GM23338 (cell line): ENCODE measurements around the gene RYR2. TPM values are rescaled to one million over a fixed set of nuclear protein-coding genes. Genes with fewer than 3 reads are reported as not detected.

Experiments
- ATAC-seq: fragments of 200-7000 bp; cut with Tn5 transposase; 3 replicates; pipeline ENCODE4 v1.9.1; 2020
- DNase-seq: peaks from one replicate; pipeline ENCODE4 v3.0.0-alpha.2; 2015; ENCODE audit warnings: low spot score
- H2AFZ ChIP-seq: fragments of 200-600 bp; sonication (generic); 2 replicates; pipeline ENCODE4 v1.8.0; 2016; ENCODE audit warnings: antibody characterized with exemption, mild to moderate bottlenecking, moderate library complexity
- H3F3A ChIP-seq: fragments of 200-600 bp; sonication (generic); replicated peaks from 2 replicates; pipeline ENCODE4 v1.8.0; 2017; ENCODE audit warnings: antibody characterized with exemption, mixed run types, low read depth
- H3K27ac ChIP-seq: fragments of 200-600 bp; sonication (generic); 2 replicates; pipeline ENCODE4 v1.6.1; 2016; ENCODE audit warnings: low read depth
- H3K27me3 ChIP-seq: fragments of 200-600 bp; sonication (generic); 2 replicates; pipeline ENCODE4 v1.8.0; 2016; ENCODE audit warnings: mild to moderate bottlenecking, mixed run types, moderate library complexity; ENCODE audit not compliant: insufficient read depth
- H3K36me3 ChIP-seq: fragments of 200-600 bp; sonication (generic); 2 replicates; pipeline ENCODE4 v1.8.0; 2016; ENCODE audit warnings: mild to moderate bottlenecking; ENCODE audit not compliant: insufficient read depth
- H3K4me1 ChIP-seq: fragments of 200-600 bp; sonication (generic); 2 replicates; pipeline ENCODE4 v1.8.0; 2016; ENCODE audit warnings: mild to moderate bottlenecking, moderate library complexity; ENCODE audit not compliant: insufficient read depth
- H3K4me2 ChIP-seq: fragments of 200-600 bp; sonication (generic); 2 replicates; pipeline ENCODE4 v1.7.1; 2017; ENCODE audit warnings: mixed run types
- H3K4me3 ChIP-seq: fragments of 200-600 bp; sonication (generic); 2 replicates; pipeline ENCODE4 v1.6.1; 2016; ENCODE audit warnings: mixed run types
- H3K79me2 ChIP-seq: fragments of 200-600 bp; sonication (generic); replicated peaks from 2 replicates; pipeline ENCODE4 v1.8.0; 2017; ENCODE audit warnings: mild to moderate bottlenecking; ENCODE audit not compliant: insufficient read depth
- H3K9me2 ChIP-seq: fragments of 200-600 bp; sonication (generic); 2 replicates; pipeline ENCODE4 v1.8.0; 2017; ENCODE audit not compliant: insufficient read depth
- H4K20me1 ChIP-seq: fragments of 200-600 bp; sonication (generic); replicated peaks from 2 replicates; pipeline ENCODE4 v1.8.0; 2017; ENCODE audit warnings: mild to moderate bottlenecking; ENCODE audit not compliant: insufficient read depth
- H3K27ac Mint-ChIP-seq: 2 replicates; pipeline ENCODE4 v1.8.0; 2020; ENCODE audit warnings: inconsistent platforms, mild to moderate bottlenecking, moderate library complexity, mixed read lengths
- H3K27me3 Mint-ChIP-seq: 3 replicates; pipeline ENCODE4 v1.8.0; 2022; ENCODE audit warnings: low read depth, mild to moderate bottlenecking, moderate library complexity, mixed read lengths, inconsistent platforms; ENCODE audit not compliant: insufficient read depth, poor library complexity
- H3K36me3 Mint-ChIP-seq: 3 replicates; pipeline ENCODE4 v1.8.0; 2021; ENCODE audit warnings: low read depth, mild to moderate bottlenecking, inconsistent platforms, moderate library complexity, mixed read lengths
- H3K4me1 Mint-ChIP-seq: 3 replicates; pipeline ENCODE4 v1.8.0; 2020; ENCODE audit warnings: mild to moderate bottlenecking, inconsistent platforms, mixed read lengths
- H3K4me3 Mint-ChIP-seq: 3 replicates; pipeline ENCODE4 v1.8.0; 2021; ENCODE audit warnings: moderate library complexity, mild to moderate bottlenecking, inconsistent platforms, mixed read lengths
- H3K9me3 Mint-ChIP-seq: 3 replicates; pipeline ENCODE4 v1.8.0; 2020; ENCODE audit warnings: moderate library complexity, mild to moderate bottlenecking, inconsistent platforms, mixed read lengths
- CREB1 ChIP-seq: fragments of 250-450 bp; sonication (Bioruptor Pico); IDR thresholded peaks from 2 replicates; pipeline ENCODE4 v1.5.0; 2020; ENCODE audit warnings: low read depth, mild to moderate bottlenecking, moderate library complexity
- EZH2 ChIP-seq: fragments of 200-600 bp; sonication (generic); IDR thresholded peaks from one replicate; pipeline ENCODE4 v1.8.0; 2017; ENCODE audit warnings: antibody characterized with exemption, mild to moderate bottlenecking, low read depth; ENCODE audit not compliant: unreplicated experiment
- EZH2phosphoT487 ChIP-seq: fragments of 200-600 bp; sonication (generic); IDR thresholded peaks from one replicate; pipeline ENCODE4 v1.8.1; 2018; ENCODE audit warnings: antibody characterized with exemption; ENCODE audit not compliant: unreplicated experiment
- JUNB ChIP-seq: IDR thresholded peaks from one replicate; pipeline ENCODE4 v1.6.1; 2016; ENCODE audit warnings: antibody characterized with exemption; ENCODE audit not compliant: unreplicated experiment
- NANOG ChIP-seq: IDR thresholded peaks from 2 replicates; pipeline ENCODE4 v1.6.1; 2016; ENCODE audit warnings: antibody characterized with exemption, borderline replicate concordance
- POLR2AphosphoS5 ChIP-seq: IDR thresholded peaks from 2 replicates; pipeline ENCODE4 v1.6.1; 2016; ENCODE audit warnings: antibody characterized with exemption, low read depth
- STAT1 ChIP-seq: IDR thresholded peaks from one replicate; pipeline ENCODE4 v1.6.1; 2016; ENCODE audit warnings: antibody characterized with exemption; ENCODE audit not compliant: unreplicated experiment
- ZNF114 ChIP-seq: fragments of 250-450 bp; sonication (Bioruptor Pico); IDR thresholded peaks from 2 replicates; pipeline ENCODE4 v1.5.0; 2020; ENCODE audit warnings: mild to moderate bottlenecking, moderate library complexity
- ZNF331 ChIP-seq: fragments of 250-450 bp; sonication (Bioruptor Pico); IDR thresholded peaks from 2 replicates; pipeline ENCODE4 v1.5.0; 2020; ENCODE audit warnings: low read depth, mild to moderate bottlenecking, moderate library complexity
- polyA plus RNA-seq: library from polyadenylated mRNA; unstranded; fragments of >200 nt; fragmentation: Nextera tagmentation; extraction: Ambion mirVana; gene quantifications from 2 replicates; pipeline ENCODE4 v1.2.1, GENCODE V29; 2016
- total RNA-seq: library from RNA; depleted of rRNA; stranded (reverse); fragments of >200 nt; shearing (Covaris generic); gene quantifications from 2 replicates; pipeline ENCODE4 v1.2.3, GENCODE V29; 2014
- TF ChIP-seq, protein P1 (sequence below): IDR thresholded peaks from one replicate; pipeline ENCODE4 v1.6.1; 2018; ENCODE audit warnings: antibody characterized with exemption; ENCODE audit not compliant: unreplicated experiment
- TF ChIP-seq, protein P2 (sequence below), 2 experiments: fragments of 200-600 bp in 1 of 2; sonication (generic) in 1 of 2; conservative IDR thresholded peaks; 2 replicates each; pipeline versions ENCODE4 v1.5.1 to v1.6.1; 2016 to 2017; ENCODE audit warnings: antibody characterized with exemption in 2 of 2, low read depth in 2 of 2, mild to moderate bottlenecking in 2 of 2, moderate library complexity in 1 of 2
- TF ChIP-seq, protein P3 (sequence below): IDR thresholded peaks from 2 replicates; pipeline ENCODE4 v1.6.1; 2016; ENCODE audit warnings: antibody characterized with exemption

The RYR2 gene
- total and polyA plus RNA-seq, 2 experiments from 2014 or later: 8.9 to 10.0 TPM

DNA sequence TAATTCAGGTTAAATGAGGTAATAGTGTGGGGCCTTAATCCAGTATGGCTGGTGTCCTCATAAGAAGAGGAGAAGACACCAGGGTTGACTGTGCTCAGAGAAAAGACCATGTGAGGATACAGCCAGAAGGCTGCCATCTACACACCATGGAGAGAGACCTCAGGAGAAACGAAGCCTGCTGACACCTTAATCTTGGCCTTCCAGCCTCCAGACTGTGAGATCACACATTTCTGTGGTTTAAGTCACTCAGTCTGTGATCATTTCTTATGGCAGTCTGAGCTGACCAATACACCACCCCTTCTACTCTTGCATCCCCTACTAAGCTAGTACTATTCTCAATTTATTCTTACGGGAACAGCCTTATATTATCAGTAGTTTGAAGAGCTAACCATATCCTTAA, 538.7 kb downstream of the RYR2 start (continued):
- TF ChIP-seq, protein P1, sequence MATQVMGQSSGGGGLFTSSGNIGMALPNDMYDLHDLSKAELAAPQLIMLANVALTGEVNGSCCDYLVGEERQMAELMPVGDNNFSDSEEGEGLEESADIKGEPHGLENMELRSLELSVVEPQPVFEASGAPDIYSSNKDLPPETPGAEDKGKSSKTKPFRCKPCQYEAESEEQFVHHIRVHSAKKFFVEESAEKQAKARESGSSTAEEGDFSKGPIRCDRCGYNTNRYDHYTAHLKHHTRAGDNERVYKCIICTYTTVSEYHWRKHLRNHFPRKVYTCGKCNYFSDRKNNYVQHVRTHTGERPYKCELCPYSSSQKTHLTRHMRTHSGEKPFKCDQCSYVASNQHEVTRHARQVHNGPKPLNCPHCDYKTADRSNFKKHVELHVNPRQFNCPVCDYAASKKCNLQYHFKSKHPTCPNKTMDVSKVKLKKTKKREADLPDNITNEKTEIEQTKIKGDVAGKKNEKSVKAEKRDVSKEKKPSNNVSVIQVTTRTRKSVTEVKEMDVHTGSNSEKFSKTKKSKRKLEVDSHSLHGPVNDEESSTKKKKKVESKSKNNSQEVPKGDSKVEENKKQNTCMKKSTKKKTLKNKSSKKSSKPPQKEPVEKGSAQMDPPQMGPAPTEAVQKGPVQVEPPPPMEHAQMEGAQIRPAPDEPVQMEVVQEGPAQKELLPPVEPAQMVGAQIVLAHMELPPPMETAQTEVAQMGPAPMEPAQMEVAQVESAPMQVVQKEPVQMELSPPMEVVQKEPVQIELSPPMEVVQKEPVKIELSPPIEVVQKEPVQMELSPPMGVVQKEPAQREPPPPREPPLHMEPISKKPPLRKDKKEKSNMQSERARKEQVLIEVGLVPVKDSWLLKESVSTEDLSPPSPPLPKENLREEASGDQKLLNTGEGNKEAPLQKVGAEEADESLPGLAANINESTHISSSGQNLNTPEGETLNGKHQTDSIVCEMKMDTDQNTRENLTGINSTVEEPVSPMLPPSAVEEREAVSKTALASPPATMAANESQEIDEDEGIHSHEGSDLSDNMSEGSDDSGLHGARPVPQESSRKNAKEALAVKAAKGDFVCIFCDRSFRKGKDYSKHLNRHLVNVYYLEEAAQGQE: no peak
- TF ChIP-seq ZNF331 (no peak), CREB1 (CRISPR knock-in tag) (no peak), STAT1 (no peak), EZH2phosphoT487 (no peak), ZNF114 (no peak), EZH2 (no peak), POLR2AphosphoS5 (no peak), NANOG (no peak), JUNB (no peak)
- TF ChIP-seq, protein P2, sequence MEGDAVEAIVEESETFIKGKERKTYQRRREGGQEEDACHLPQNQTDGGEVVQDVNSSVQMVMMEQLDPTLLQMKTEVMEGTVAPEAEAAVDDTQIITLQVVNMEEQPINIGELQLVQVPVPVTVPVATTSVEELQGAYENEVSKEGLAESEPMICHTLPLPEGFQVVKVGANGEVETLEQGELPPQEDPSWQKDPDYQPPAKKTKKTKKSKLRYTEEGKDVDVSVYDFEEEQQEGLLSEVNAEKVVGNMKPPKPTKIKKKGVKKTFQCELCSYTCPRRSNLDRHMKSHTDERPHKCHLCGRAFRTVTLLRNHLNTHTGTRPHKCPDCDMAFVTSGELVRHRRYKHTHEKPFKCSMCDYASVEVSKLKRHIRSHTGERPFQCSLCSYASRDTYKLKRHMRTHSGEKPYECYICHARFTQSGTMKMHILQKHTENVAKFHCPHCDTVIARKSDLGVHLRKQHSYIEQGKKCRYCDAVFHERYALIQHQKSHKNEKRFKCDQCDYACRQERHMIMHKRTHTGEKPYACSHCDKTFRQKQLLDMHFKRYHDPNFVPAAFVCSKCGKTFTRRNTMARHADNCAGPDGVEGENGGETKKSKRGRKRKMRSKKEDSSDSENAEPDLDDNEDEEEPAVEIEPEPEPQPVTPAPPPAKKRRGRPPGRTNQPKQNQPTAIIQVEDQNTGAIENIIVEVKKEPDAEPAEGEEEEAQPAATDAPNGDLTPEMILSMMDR (conservative IDR thresholded peaks at IDR 0.05; ENCODE audit: low read depth in 2 of 2): no peak
- TF ChIP-seq, protein P3, sequence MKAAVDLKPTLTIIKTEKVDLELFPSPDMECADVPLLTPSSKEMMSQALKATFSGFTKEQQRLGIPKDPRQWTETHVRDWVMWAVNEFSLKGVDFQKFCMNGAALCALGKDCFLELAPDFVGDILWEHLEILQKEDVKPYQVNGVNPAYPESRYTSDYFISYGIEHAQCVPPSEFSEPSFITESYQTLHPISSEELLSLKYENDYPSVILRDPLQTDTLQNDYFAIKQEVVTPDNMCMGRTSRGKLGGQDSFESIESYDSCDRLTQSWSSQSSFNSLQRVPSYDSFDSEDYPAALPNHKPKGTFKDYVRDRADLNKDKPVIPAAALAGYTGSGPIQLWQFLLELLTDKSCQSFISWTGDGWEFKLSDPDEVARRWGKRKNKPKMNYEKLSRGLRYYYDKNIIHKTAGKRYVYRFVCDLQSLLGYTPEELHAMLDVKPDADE: no peak

DNA sequence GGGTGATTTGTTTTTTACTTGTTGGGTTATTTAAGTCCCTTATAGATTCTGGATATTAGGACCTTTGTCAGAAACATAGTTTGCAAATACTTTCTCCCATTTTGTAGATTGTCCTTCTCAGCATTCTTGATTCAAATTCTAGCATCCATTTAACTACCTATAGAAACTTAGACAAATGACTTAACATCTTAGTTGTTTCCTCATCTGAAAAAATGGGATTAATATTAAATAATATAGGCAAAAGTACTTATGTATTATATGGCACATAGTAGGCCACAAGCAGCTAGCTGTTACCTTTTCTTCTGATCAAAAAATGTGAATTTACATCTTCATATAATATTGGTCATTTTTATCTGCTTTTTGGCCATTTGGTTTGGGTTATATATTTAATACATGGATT, 541.3 kb downstream of the RYR2 start:
- H3F3A ChIP-seq: no peaks in the 10 kb centered on the region
- DNase-seq (no peak), ATAC-seq (no peak)
- H3K4me3 ChIP-seq: no peak overlapping the region
- Mint-ChIP-seq H3K4me3 (no peak overlapping the region), H3K27me3 (peaks cover 1% of the 10 kb centered on the region), H3K27ac (no peak overlapping the region), H3K9me3 (0 out of 3 replicates have a peak, but pooled peaks cover 4% of the 10 kb centered on the region), H3K36me3 (0 out of 3 replicates have a peak, but pooled peaks cover 7% of the 10 kb centered on the region), H3K4me1 (no peaks in the 10 kb centered on the region)
- no peak for TF ChIP-seq CREB1 (CRISPR knock-in tag)
- TF ChIP-seq, protein P2 (conservative IDR thresholded peaks at IDR 0.05; ENCODE audit: low read depth in 2 of 2): no peak
- TF ChIP-seq ZNF114: no peak
- TF ChIP-seq JUNB: no peak
- TF ChIP-seq, protein P1: no peak
- TF ChIP-seq, protein P3: no peak
- TF ChIP-seq STAT1: no peak
- H4K20me1 ChIP-seq: no peaks in the 10 kb centered on the region
- no peaks in the 10 kb centered on the region; the same call in 1 of the 2 replicates for H3K79me2 ChIP-seq
- H3K9me2 ChIP-seq: no peaks in the 10 kb centered on the region
- no peaks in the 10 kb centered on the region for H3K36me3 ChIP-seq
- H3K4me2 ChIP-seq: no peak overlapping the region
- no peak overlapping the region for H2AFZ ChIP-seq
- H3K27me3 ChIP-seq: no peaks in the 10 kb centered on the region
- no peak overlapping the region for H3K27ac ChIP-seq
- H3K4me1 ChIP-seq: no peaks in the 10 kb centered on the region
